ENCODE data around the gene STK33.

The STK33 gene

GRCh38 chr11:8593935-8594909, at the start of gene STK33:
Gene STK33, minus strand, starts transcription at chr11:8594228. Its CDS starts 119,323 bp downstream, at chr11:8474905.
- Histone ChIP-seq H3K9ac (ENCODE audit: low read length in 2 of 2) (peak within 1 kb of the TSS; percentile 69 to 73), H3K4me3 (ENCODE audit: low read length in 2 of 2) (peak within 1 kb of the TSS; percentile 79 to 80), H3K27me3 (ENCODE audit: control insufficient read depth in 1 of 2, insufficient read depth in 2 of 2, low read length in 2 of 2) (peaks cover 0 to 9% of the 10 kb centered on the region in 2 donors), H3K4me1 (ENCODE audit: control insufficient read depth, insufficient read depth, low read length) (peaks cover 9% of the 10 kb centered on the region), H3K9me3 (ENCODE audit: control insufficient read depth in 2 of 2, low read length in 2 of 2) (no peaks in the 10 kb centered on the region), H3K36me3 (ENCODE audit: control insufficient read depth in 2 of 2, insufficient read depth in 2 of 2, low read length in 2 of 2) (no peaks in the 10 kb centered on the region), H3K27ac (ENCODE audit: low read length) (peak within 1 kb of the TSS; percentile 50)

DNA sequence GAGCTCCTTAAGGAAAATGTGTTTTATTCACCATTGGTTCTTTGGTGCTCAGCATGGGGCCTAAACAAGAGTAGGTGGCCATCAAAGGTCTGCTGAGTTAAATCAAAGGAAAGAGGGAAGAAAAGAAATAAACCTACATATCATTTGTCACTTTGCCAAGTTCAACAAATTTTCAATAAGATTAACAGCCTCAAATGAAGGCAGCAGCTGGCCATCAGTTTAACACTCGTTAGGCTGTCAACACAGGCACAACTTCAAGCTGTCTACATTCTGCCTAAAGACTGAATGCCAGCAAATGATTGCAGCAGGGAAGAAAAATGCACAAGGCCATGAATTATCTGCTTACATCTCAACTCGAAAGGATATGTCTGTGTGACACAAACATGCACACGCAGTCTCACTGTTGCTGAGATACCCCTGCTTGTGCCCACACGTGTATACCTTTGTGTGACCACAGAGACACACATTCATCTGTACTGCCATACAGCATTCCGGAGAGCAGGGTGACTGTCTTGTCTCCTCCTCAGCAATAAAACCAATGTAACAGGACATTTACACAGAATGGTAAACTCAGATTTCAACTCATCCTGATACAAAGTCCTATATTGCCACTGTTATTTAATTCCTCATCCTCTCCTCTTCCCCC, 48.3 kb upstream of the STK33 start:
- H3K4me1 ChIP-seq (ENCODE audit: control insufficient read depth, insufficient read depth, low read length), result no peaks in the 10 kb centered on the region
- no peak overlapping the region for H3K9ac ChIP-seq (ENCODE audit: low read length in 2 of 2)
- H3K9me3 ChIP-seq (ENCODE audit: control insufficient read depth in 2 of 2, low read length in 2 of 2), result no peaks in the 10 kb centered on the region
- no peak overlapping the region for H3K4me3 ChIP-seq (ENCODE audit: low read length in 2 of 2)
- no peaks in the 10 kb centered on the region for H3K27me3 ChIP-seq (ENCODE audit: control insufficient read depth in 1 of 2, insufficient read depth in 2 of 2, low read length in 2 of 2)
- H3K27ac ChIP-seq (ENCODE audit: low read length), result no peak overlapping the region
- H3K36me3 ChIP-seq (ENCODE audit: control insufficient read depth in 2 of 2, insufficient read depth in 2 of 2, low read length in 2 of 2), result peaks cover 25 to 53% of the 10 kb centered on the region in 2 donors

- Histone ChIP-seq H3K4me1 (ENCODE audit: control insufficient read depth, insufficient read depth, low read length) (no peaks in the 10 kb centered on the region), H3K27me3 (ENCODE audit: control insufficient read depth in 1 of 2, insufficient read depth in 2 of 2, low read length in 2 of 2) (no peaks in the 10 kb centered on the region), H3K9ac (ENCODE audit: low read length in 2 of 2) (no peak overlapping the region), H3K36me3 (ENCODE audit: control insufficient read depth in 2 of 2, insufficient read depth in 2 of 2, low read length in 2 of 2) (peaks cover 24 to 52% of the 10 kb centered on the region in 2 donors), H3K9me3 (ENCODE audit: control insufficient read depth in 2 of 2, low read length in 2 of 2) (no peaks in the 10 kb centered on the region), H3K27ac (ENCODE audit: low read length) (no peak overlapping the region), H3K4me3 (ENCODE audit: low read length in 2 of 2) (no peak overlapping the region)
Observed at GRCh38 chr11:8641332-8641731, 47.3 kb upstream of the STK33 start.

GRCh38 chr11:8640267-8640906, 46.4 kb upstream of the STK33 start:
- H3K4me3 ChIP-seq (ENCODE audit: low read length in 2 of 2), result no peak overlapping the region
- no peaks in the 10 kb centered on the region for H3K9me3 ChIP-seq (ENCODE audit: control insufficient read depth in 2 of 2, low read length in 2 of 2)
- no peaks in the 10 kb centered on the region for H3K27me3 ChIP-seq (ENCODE audit: control insufficient read depth in 1 of 2, insufficient read depth in 2 of 2, low read length in 2 of 2)
- H3K36me3 ChIP-seq (ENCODE audit: control insufficient read depth in 2 of 2, insufficient read depth in 2 of 2, low read length in 2 of 2), result peaks cover 25 to 49% of the 10 kb centered on the region in 2 donors
- H3K4me1 ChIP-seq (ENCODE audit: control insufficient read depth, insufficient read depth, low read length), result peaks cover under 1% of the 10 kb centered on the region
- H3K27ac ChIP-seq (ENCODE audit: low read length), result no peak overlapping the region
- H3K9ac ChIP-seq (ENCODE audit: low read length in 2 of 2), result no peak overlapping the region

DNA sequence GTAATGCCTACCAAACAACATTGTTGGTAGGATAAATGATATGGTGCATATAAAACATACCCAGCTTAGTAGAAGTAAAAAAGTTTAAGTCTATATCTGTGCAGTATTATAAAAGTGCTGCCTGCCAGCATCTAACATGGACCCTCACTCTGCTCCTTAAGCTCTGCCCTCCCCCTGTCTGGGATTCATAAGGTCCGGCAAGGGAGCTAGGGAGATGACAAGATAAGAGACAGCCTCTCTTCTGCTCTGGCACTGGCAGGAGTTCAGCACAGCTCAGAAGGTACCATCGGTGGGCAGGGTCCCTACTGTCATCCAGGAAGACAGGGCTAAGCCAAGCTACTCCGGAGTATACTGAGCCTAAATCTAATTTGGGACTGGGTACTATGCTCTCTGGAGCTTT, 45.6 kb upstream of the STK33 start:
- H3K36me3 ChIP-seq (ENCODE audit: control insufficient read depth in 2 of 2, insufficient read depth in 2 of 2, low read length in 2 of 2), result peaks cover 27 to 48% of the 10 kb centered on the region in 2 donors
- H3K4me3 ChIP-seq (ENCODE audit: low read length in 2 of 2), result no peak overlapping the region

DNA sequence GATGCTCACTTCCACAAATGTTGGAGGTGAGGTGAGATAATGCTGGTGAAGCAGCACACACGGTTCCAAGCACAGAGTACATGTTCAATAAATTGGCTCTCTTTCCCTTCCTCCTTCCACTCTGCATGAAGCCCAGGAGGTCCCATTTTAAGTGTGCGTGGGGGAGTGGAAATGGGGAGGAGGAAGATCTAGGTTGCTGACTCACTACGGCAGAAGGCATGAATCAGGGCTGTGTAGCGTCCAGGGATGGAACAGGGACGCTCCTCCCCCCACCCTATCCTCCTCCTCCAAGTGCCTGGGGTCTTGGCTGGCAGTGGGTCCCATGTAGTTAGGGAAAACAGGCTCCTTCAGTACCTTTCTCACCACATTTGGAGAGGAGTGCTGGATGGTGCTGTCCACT, 44.3 kb upstream of the STK33 start:
- H3K4me1 ChIP-seq (ENCODE audit: control insufficient read depth, insufficient read depth, low read length), result peaks cover 2% of the 10 kb centered on the region
- no peak overlapping the region for H3K27ac ChIP-seq (ENCODE audit: low read length)
- no peaks in the 10 kb centered on the region for H3K27me3 ChIP-seq (ENCODE audit: control insufficient read depth in 1 of 2, insufficient read depth in 2 of 2, low read length in 2 of 2)
- H3K9ac ChIP-seq (ENCODE audit: low read length in 2 of 2), result no peak overlapping the region
- no peaks in the 10 kb centered on the region for H3K9me3 ChIP-seq (ENCODE audit: control insufficient read depth in 2 of 2, low read length in 2 of 2)
- peaks cover 34 to 43% of the 10 kb centered on the region in 2 donors for H3K36me3 ChIP-seq (ENCODE audit: control insufficient read depth in 2 of 2, insufficient read depth in 2 of 2, low read length in 2 of 2)
- no peak overlapping the region for H3K4me3 ChIP-seq (ENCODE audit: low read length in 2 of 2)

More for the DNA sequence above, 45.6 kb upstream of the STK33 start:
- no peaks in the 10 kb centered on the region for H3K27me3 ChIP-seq (ENCODE audit: control insufficient read depth in 1 of 2, insufficient read depth in 2 of 2, low read length in 2 of 2)
- H3K4me1 ChIP-seq (ENCODE audit: control insufficient read depth, insufficient read depth, low read length), result peaks cover 2% of the 10 kb centered on the region
- no peaks in the 10 kb centered on the region for H3K9me3 ChIP-seq (ENCODE audit: control insufficient read depth in 2 of 2, low read length in 2 of 2)
- H3K27ac ChIP-seq (ENCODE audit: low read length), result no peak overlapping the region
- no peak overlapping the region for H3K9ac ChIP-seq (ENCODE audit: low read length in 2 of 2)

DNA sequence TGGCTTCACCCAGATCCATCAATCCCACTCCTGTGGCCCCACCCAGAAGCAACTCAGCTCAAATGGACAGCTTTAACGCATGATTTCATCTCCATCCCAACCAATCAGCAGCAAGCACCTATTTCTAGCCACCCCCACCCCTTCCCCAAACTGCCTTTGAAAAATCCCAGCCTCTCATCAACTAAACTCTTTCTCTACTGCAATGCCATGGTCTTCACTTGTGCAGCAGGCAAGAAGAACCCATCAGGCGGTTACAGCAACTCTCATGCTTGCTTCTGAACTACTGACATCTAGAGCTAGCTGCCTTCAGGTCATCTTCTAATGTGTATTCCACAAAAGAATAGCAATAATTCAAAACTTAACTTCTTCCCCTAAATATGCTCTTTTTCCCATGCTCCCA, 42.1 kb upstream of the STK33 start:
- Histone ChIP-seq H3K4me1 (ENCODE audit: control insufficient read depth, insufficient read depth, low read length) (peaks cover 2% of the 10 kb centered on the region), H3K27ac (ENCODE audit: low read length) (no peak overlapping the region), H3K27me3 (ENCODE audit: control insufficient read depth in 1 of 2, insufficient read depth in 2 of 2, low read length in 2 of 2) (no peaks in the 10 kb centered on the region), H3K9me3 (ENCODE audit: control insufficient read depth in 2 of 2, low read length in 2 of 2) (no peaks in the 10 kb centered on the region), H3K36me3 (ENCODE audit: control insufficient read depth in 2 of 2, insufficient read depth in 2 of 2, low read length in 2 of 2) (peaks cover 35 to 37% of the 10 kb centered on the region in 2 donors), H3K4me3 (ENCODE audit: low read length in 2 of 2) (no peak overlapping the region), H3K9ac (ENCODE audit: low read length in 2 of 2) (no peak overlapping the region)

DNA sequence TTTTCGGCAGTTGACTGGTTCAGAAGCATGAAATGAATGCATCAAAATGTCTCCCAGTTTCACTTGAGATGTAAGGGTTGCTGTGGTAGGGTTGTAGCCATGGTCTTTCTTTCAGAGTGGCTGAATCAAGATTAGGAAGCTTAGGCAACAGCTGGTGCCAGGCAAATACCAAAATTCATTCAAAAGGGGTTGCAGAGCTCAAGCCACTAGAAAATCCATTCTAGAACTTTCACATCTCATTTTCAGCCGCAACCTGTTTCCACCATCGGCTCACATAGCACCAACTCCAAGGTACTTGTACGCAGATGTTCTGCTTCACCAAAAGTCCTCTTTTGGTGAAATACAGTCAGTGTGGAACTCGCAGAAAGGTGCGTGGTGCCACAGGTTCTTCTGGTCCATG, 40.5 kb upstream of the STK33 start:
- no peak overlapping the region for H3K9ac ChIP-seq (ENCODE audit: low read length in 2 of 2)
- H3K4me3 ChIP-seq (ENCODE audit: low read length in 2 of 2), result no peak overlapping the region

GRCh38 chr11:8631395-8632118, 37.5 kb upstream of the STK33 start:
- H3K27ac ChIP-seq (ENCODE audit: low read length), result no peak overlapping the region

More for the DNA sequence above, 40.5 kb upstream of the STK33 start:
- Histone ChIP-seq H3K27ac (ENCODE audit: low read length) (no peak overlapping the region), H3K9me3 (ENCODE audit: control insufficient read depth in 2 of 2, low read length in 2 of 2) (no peaks in the 10 kb centered on the region), H3K4me1 (ENCODE audit: control insufficient read depth, insufficient read depth, low read length) (peaks cover 2% of the 10 kb centered on the region), H3K36me3 (ENCODE audit: control insufficient read depth in 2 of 2, insufficient read depth in 2 of 2, low read length in 2 of 2) (peaks cover 29 to 31% of the 10 kb centered on the region in 2 donors), H3K27me3 (ENCODE audit: control insufficient read depth in 1 of 2, insufficient read depth in 2 of 2, low read length in 2 of 2) (no peaks in the 10 kb centered on the region)

GRCh38 chr11:8624698-8625097, 30.7 kb upstream of the STK33 start:
- Histone ChIP-seq H3K36me3 (ENCODE audit: control insufficient read depth in 2 of 2, insufficient read depth in 2 of 2, low read length in 2 of 2) (peaks cover 38 to 42% of the 10 kb centered on the region in 2 donors), H3K9ac (ENCODE audit: low read length in 2 of 2) (no peak overlapping the region), H3K27ac (ENCODE audit: low read length) (no peak overlapping the region), H3K4me3 (ENCODE audit: low read length in 2 of 2) (no peak overlapping the region), H3K27me3 (ENCODE audit: control insufficient read depth in 1 of 2, insufficient read depth in 2 of 2, low read length in 2 of 2) (no peaks in the 10 kb centered on the region), H3K9me3 (ENCODE audit: control insufficient read depth in 2 of 2, low read length in 2 of 2) (no peaks in the 10 kb centered on the region), H3K4me1 (ENCODE audit: control insufficient read depth, insufficient read depth, low read length) (no peaks in the 10 kb centered on the region)

More at GRCh38 chr11:8631395-8632118, 37.5 kb upstream of the STK33 start:
- Histone ChIP-seq H3K36me3 (ENCODE audit: control insufficient read depth in 2 of 2, insufficient read depth in 2 of 2, low read length in 2 of 2) (peaks cover 16 to 19% of the 10 kb centered on the region in 2 donors), H3K27me3 (ENCODE audit: control insufficient read depth in 1 of 2, insufficient read depth in 2 of 2, low read length in 2 of 2) (no peaks in the 10 kb centered on the region), H3K9me3 (ENCODE audit: control insufficient read depth in 2 of 2, low read length in 2 of 2) (no peaks in the 10 kb centered on the region), H3K4me3 (ENCODE audit: low read length in 2 of 2) (no peak overlapping the region), H3K4me1 (ENCODE audit: control insufficient read depth, insufficient read depth, low read length) (peaks cover 2% of the 10 kb centered on the region), H3K9ac (ENCODE audit: low read length in 2 of 2) (no peak overlapping the region)
